Type B pancreatic cell (in vitro differentiated cells): ENCODE results near the gene IFT74. TPM values are rescaled to one million over a fixed set of nuclear protein-coding genes. Genes with fewer than 3 reads are reported as not detected.

Experiments used
- DNase-seq: peaks from one replicate; pipeline ENCODE4 v3.0.0; 2021; ENCODE audit warnings: mixed read lengths; ENCODE audit not compliant: unreplicated experiment; ENCODE audit errors: extremely low spot score
- H3K27ac Mint-ChIP-seq: 2 replicates; pipeline ENCODE4 v1.8.0; 2021; ENCODE audit warnings: mild to moderate bottlenecking, mixed read lengths
- H3K27me3 Mint-ChIP-seq: 2 replicates; pipeline ENCODE4 v1.8.0; 2021; ENCODE audit warnings: mixed read lengths
- H3K36me3 Mint-ChIP-seq: 2 replicates; pipeline ENCODE4 v1.8.0; 2021; ENCODE audit warnings: mixed read lengths
- H3K4me1 Mint-ChIP-seq: one replicate; pipeline ENCODE4 v1.8.0; 2021; ENCODE audit warnings: mixed read lengths; ENCODE audit not compliant: unreplicated experiment
- H3K4me3 Mint-ChIP-seq: 2 replicates; pipeline ENCODE4 v1.8.0; 2021; ENCODE audit warnings: mild to moderate bottlenecking, mixed read lengths
- H3K9me3 Mint-ChIP-seq: 2 replicates; pipeline ENCODE4 v1.8.0; 2021; ENCODE audit warnings: mixed read lengths
- CTCF ChIP-seq: fragments of 200-600 bp; sonication (generic); conservative IDR thresholded peaks from 2 replicates; pipeline ENCODE4 v1.5.0; 2021; ENCODE audit warnings: antibody characterized with exemption, mild to moderate bottlenecking
- total RNA-seq: library from RNA; stranded (reverse); gene quantifications from 2 replicates; pipeline ENCODE4 v1.2.1, GENCODE V29; 2021; ENCODE audit warnings: low replicate concordance

The IFT74 gene
- total RNA-seq, 1 donor from 2014 or later: 19.3 TPM

GRCh38 chr9:27037499-27037898, 81.3 kb downstream of the IFT74 start:
- Mint-ChIP-seq H3K27ac (no peak overlapping the region), H3K4me3 (no peak overlapping the region), H3K36me3 (peaks cover 13% of the 10 kb centered on the region), H3K27me3 (no peaks in the 10 kb centered on the region), H3K4me1 (no peaks in the 10 kb centered on the region), H3K9me3 (no peaks in the 10 kb centered on the region)
- no peak for DNase-seq
- TF ChIP-seq CTCF: no peak

DNA sequence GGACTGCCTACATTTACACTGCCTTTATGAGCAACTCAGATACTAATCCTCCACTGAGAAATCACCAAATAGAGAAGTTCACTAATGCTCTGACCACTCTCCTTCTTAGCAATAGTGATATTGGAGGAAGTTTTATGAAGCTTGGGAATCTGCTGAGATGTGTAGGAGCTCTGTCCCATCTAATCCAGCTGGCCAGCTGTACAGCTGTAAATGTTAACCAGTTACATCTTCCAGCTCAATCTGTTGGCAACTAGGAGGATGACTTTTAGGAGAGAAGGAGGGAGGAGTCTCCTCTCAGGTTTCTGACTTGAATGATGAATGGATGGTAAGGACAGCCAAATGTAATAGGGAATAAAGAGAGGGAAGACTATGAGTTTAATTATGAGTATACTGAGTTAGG, 85.5 kb downstream of the IFT74 start:
- peaks cover 13% of the 10 kb centered on the region for H3K36me3 Mint-ChIP-seq
- no peak overlapping the region for H3K4me3 Mint-ChIP-seq
- no peaks in the 10 kb centered on the region for H3K9me3 Mint-ChIP-seq
- no peak for TF ChIP-seq CTCF
- H3K27me3 Mint-ChIP-seq: no peaks in the 10 kb centered on the region
- no peak overlapping the region for H3K27ac Mint-ChIP-seq
- no peak for DNase-seq
- no peaks in the 10 kb centered on the region for H3K4me1 Mint-ChIP-seq

DNA sequence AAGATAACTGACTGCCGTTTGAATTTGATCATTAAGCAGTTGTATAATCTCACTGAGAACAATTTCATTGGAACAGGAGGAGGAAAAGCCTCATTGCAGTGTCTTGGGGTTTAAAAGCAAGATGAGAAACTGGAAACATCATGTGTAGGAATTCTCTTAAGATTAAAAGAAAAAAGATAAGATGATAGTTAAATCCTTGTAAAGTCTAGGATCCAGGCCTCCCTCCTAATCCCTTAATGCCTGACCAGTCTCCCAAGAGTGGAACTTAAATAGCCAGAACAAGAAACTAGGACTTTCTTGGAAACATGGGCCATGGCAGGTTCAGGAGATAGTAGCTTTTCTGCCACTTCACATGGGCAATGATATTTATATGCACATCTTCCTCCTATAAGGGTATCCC, 86.3 kb downstream of the IFT74 start:
- peaks cover 8% of the 10 kb centered on the region for H3K36me3 Mint-ChIP-seq
- H3K4me3 Mint-ChIP-seq: no peak overlapping the region
- no peaks in the 10 kb centered on the region for H3K4me1 Mint-ChIP-seq
- no peak for TF ChIP-seq CTCF
- no peaks in the 10 kb centered on the region for H3K9me3 Mint-ChIP-seq
- no peaks in the 10 kb centered on the region for H3K27me3 Mint-ChIP-seq
- H3K27ac Mint-ChIP-seq: no peak overlapping the region
- DNase-seq: no peak

GRCh38 chr9:27043176-27043575, 87.0 kb downstream of the IFT74 start:
- H3K4me1 Mint-ChIP-seq: no peaks in the 10 kb centered on the region
- H3K27ac Mint-ChIP-seq: no peak overlapping the region
- no peak for TF ChIP-seq CTCF

DNA sequence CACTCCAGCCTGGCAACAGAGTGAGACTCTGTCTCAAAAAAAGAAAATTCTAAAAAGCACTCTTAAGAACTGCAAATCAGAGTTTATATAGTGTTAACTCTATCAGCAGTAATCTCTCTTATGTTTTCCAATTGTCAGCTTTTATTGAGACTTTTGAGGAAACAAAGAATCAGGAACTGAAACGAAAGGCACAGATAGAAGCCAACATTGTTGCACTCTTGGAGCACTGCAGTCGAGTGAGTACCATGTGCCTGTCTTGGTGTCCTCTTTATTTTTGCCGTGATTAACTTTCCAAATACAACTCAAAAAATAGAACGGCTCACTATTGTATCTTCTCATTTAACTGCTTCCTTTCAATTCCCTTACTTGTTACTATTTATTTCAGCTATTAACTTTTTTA, 90.9 kb downstream of the IFT74 start:
- Mint-ChIP-seq H3K27me3 (no peaks in the 10 kb centered on the region), H3K9me3 (no peaks in the 10 kb centered on the region), H3K4me1 (no peaks in the 10 kb centered on the region), H3K36me3 (peaks cover 16% of the 10 kb centered on the region), H3K4me3 (no peak overlapping the region), H3K27ac (no peak overlapping the region)
- no peak for DNase-seq
- TF ChIP-seq CTCF: no peak

More at GRCh38 chr9:27043176-27043575, 87.0 kb downstream of the IFT74 start:
- Mint-ChIP-seq H3K4me3 (no peak overlapping the region), H3K9me3 (no peaks in the 10 kb centered on the region), H3K36me3 (peaks cover 4% of the 10 kb centered on the region), H3K27me3 (no peaks in the 10 kb centered on the region)
- no peak for DNase-seq
